Stimulated activated CD4-positive, alpha-beta T cell treated with anti-CD3 and anti-CD28 coated beads, TNF-alpha, amount 100 ng/mL, for 48 hours (primary cell): Measurements from ENCODE around the gene PLD6.
"Not testable (repeated sequence)": the region's sequence is repeated elsewhere in the genome, so short reads cannot be mapped to it uniquely, and the experiment has no call there.

Experiments
- DNase-seq, 3 donors: peaks; one replicate each; pipeline ENCODE4 v3.0.0-alpha.2; 2020; ENCODE audit warnings: low read depth in 3 of 3

Gene PLD6

DNA sequence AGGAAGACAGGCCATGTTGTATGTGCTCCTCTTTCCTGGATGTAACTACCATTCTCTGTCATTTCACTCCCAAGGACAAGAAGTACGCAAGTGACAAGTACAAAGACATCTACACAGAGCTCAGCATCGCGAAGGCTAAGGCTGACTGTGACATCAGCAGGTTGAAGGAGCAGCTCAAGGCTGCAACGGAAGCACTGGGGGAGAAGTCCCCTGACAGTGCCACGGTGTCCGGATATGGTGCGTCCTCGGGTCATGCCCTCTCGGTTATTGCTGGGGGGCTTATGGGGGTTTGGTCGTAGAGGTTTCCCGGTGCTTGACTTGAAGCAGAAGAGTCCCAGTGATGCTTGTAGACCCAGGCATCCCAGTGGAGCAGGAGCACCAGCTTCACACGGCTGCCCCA, 29.0 kb downstream of the PLD6 start:
- DNase-seq = no peak

- DNase-seq = no peak
These were observed 29.8 kb downstream of the PLD6 start for GRCh38 chr17:17176341-17176740.

DNA sequence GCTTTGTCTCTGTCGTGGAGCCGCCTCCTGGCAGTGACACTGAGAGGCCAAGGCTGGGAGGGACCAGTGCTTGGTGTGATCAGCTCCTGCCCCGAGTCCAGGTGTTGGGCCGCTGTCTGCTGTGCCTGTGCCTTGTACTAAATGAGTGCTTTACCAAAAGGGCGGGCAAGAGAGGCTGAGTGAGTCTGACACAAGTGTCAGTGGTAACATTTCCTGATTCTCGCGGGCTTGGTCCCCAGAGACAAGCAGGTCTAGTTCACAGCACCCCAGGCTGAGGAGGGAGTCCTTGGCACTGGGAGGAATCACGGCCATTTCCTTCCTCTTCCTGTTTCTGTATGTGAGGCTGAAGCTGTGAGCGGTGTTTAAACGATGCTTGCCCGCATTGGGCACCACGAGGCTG, 30.2 kb downstream of the PLD6 start:
- DNase-seq = no peak

DNA sequence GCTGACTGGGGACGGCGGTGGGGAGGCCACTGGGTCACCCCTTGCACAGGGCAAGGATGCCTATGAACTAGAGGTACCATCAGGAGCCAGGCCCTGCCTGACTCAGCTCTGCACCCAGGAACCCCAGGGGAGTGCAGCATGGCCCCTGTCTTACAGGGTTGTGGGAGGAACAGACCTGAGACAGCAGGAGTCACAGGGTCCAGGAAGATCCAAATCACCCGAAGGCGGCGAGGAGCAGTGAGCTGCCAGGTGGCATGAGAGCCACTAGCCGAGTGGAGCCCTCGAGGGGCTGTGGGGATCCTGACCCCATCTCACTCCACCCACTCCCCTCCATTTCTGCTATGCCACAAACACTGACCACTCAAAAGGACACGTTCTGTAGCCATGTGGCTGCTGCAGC, 30.8 kb downstream of the PLD6 start:
- DNase-seq = no peak

GRCh38 chr17:17173921-17174320, 32.2 kb downstream of the PLD6 start:
- DNase-seq = no peak

- DNase-seq = no peak
These were observed 33.1 kb downstream of the PLD6 start for GRCh38 chr17:17172990-17173389.

DNA sequence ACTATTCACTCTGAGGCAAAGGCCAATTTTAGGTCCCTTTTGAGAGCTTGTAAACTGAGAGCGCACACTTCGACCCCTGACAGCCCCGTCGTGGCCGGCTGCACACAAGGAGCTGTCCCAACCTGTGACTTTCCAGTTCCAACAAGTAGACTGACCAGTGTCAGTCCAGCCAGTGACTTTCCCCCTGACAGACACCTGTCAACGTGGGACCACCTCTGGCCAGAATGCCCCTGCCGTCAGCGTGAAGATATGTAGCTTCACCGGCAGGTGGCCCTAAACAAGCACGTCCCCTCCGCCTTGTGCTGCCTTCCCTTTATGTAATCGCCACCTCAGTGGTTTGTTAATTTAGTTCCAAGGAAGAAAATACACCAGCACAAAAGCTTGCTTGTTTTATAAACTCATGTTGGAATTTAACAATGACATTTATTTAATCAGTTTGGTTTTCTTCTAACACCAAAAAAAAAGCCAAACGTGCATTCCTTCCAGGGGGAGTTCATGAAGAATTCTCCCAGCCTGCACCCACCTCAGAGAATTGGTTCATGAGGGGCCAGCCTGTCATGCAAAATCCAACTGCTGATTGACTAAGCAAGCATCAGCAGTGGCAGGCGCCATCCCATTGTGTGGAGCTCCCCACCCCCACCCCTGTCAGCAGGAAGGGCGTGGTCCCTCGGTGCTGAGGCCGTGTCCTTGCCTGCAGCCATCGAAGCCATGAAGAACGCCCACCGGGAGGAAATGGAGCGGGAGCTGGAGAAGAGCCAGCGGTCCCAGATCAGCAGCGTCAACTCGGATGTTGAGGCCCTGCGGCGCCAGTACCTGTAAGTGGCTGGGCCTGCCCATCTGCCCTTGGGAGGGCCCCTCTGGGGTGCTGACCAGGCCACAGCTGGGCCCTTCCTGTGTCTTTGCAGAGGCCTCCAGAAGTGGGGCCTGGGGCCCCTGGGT, 33.9 kb downstream of the PLD6 start:
- no peak for DNase-seq

DNA sequence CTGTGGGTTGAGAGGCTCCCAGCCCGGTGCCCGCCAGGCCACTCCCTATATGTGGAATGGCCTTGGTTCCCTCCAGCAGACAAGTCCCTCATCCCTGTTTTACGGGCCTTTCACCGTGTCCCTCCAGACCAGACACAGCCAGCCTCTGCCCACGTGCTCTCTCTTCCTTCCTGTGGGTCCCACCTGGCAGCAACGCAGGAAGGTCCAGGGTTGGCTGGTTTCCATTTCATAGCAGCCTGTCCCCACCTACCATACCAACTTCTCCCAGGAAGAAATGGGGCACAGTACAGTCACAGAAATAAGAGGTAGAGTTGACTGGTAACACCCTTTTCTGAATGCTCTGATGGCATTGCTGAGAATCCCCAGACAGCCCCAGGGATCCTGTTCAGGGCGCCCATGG, 34.9 kb downstream of the PLD6 start:
- DNase-seq = no peak

GRCh38 chr17:17170346-17170985, 35.7 kb downstream of the PLD6 start:
- DNase-seq = no peak

GRCh38 chr17:17169396-17169795, 36.7 kb downstream of the PLD6 start:
- no peak for DNase-seq

DNA sequence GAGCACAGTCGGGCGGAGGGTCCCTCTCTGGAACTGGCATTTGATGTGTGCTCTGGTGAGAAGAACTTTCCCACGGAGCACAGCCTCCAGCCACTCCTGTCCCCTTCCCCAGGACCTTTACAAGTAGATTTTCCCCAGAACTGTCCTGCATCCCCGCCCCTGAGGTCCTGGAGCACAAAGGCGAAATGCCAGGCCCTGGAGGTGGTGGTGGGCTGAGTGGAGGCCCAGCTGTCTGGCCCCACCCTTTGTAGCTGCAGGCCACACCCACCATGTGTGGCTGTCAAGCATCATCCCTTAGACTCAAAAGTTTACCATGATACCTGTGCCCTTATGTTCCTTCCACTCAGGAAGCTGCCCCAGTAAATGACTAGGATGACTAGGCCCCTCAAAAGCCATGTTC, 37.7 kb downstream of the PLD6 start:
- no peak for DNase-seq

GRCh38 chr17:17167986-17168385, 38.1 kb downstream of the PLD6 start:
- no peak for DNase-seq

GRCh38 chr17:17167356-17167755, 38.8 kb downstream of the PLD6 start:
- no peak for DNase-seq

DNA sequence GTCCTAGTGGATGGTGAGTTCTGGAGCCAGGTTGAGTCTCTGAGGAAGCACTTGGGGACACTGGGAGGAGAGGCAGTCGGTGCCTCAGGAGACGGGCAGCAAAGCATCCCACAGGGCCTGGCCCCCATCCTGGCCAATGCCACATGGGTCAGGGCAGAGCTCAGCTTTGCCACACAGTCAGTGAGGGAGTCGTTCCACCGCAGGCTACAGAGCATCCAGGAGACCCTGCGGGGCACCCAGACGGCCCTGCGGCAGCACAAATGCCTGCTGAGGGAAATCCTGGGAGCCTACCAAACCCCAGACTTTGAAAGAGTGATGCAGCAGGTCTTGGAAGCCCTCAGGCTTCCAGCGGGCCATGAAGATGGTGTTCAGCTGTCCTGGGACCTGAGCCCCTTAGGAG, 39.7 kb downstream of the PLD6 start:
- no peak for DNase-seq

GRCh38 chr17:17165666-17166308, 40.3 kb downstream of the PLD6 start:
- DNase-seq = no peak

GRCh38 chr17:17164676-17165075, 41.5 kb downstream of the PLD6 start:
- DNase-seq = no peak

DNA sequence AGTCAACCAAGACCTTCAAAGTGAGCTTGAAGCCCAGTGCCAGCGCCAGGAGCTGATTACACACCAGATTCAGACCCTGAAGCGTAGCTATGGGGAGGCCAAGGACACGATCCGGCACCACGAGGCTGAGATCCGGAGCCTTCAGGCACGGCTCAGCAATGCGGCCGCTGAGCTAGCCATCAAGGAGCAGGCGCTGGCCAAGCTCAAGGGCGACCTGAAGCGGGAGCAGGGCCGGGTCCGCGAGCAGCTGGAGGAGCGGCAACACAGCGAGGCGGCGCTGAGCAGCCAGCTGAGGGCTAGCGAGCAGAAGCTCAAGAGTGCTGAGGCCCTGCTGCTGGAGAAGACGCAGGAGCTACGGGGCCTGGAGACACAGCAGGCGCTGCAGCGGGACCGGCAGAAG, 42.0 kb downstream of the PLD6 start:
- DNase-seq = no peak

DNA sequence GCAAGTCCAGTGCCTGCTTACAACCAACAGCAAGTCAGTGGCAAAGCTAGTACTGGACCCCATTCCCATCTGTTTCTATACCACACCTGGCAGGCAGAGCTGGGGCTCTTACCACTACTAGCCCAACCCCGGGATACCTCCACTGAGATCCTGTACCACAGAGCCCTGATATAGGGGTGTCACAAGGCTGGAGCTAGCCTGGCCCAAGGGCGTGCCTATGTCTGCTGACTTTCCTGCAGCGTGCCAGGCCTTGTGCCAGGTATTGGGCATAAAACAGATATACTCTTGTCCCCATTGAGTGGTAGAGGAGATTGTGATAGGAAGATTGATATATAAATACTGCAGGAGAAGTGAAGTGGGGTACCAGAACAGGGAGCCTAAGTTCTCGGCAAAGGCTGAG, 44.4 kb downstream of the PLD6 start:
- no peak for DNase-seq

DNA sequence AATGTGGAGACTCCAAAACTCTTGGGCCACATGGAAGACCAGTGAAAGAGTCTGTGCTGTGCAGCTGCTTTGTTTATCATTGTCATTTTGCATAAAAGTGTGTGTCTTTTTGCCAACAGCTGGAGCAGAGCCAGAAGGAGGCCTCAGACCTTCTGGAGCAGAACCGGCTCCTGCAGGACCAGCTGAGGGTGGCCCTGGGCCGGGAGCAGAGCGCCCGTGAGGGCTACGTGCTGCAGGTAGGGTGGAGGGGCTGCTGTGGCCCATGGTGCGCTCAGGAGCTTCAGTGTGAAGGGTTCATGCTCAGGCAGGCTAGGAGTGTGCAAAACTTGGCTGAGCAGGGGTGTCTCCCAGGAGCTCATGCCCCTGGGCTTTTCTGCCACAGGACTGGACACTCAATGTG, 45.0 kb downstream of the PLD6 start:
- DNase-seq = no peak

GRCh38 chr17:17159571-17159970, 46.6 kb downstream of the PLD6 start:
- no peak for DNase-seq

DNA sequence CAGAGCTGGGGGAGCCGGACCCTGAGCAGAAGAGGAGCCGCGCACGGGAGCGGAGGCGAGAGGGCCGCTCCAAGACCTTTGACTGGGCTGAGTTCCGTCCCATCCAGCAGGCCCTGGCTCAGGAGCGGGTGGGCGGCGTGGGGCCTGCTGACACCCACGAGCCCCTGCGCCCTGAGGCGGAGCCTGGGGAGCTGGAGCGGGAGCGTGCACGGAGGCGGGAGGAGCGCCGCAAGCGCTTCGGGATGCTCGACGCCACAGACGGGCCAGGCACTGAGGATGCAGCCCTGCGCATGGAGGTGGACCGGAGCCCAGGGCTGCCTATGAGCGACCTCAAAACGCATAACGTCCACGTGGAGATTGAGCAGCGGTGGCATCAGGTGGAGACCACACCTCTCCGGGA, 47.6 kb downstream of the PLD6 start:
- not testable (repeated sequence) for DNase-seq

DNA sequence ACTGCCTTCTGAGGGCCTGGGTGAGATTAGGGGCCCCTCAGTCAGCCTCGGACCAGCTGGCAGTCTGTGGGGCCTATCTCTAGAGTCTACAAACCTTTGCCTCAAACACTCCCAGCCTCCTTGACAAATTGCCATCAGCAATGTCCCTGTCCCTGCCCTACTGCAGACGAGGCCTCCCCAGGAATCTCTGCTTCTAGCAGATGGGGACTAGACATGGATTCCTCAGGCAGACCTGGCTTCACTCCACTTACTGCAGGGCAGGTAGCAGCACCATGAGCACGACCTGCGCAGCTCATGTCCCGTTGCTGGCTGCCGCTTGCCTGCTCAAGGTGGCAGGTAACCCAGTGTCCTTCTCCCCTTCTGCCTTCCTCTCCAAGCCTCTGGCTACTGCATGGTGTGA, 49.1 kb downstream of the PLD6 start:
- DNase-seq = no peak

DNA sequence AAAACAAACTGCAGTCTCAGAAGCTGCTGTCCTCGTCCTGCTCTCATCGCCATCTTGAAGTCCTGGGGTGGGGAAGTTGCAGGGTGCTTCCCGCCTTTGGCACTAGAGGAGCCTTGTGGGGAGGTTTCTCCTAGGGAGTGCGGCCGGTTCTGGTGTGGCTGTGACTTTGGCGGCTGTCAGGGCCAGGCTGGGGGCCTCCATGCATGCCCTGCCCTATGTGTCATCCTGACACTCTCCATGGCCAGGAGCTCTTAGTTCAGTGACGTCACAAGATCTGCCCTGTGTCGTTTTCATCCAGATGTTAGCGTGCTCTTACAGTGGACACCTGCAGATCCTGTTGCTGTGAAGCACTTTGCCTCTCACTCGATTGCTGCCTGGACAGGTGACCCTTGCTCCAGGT, 49.6 kb downstream of the PLD6 start:
- no peak for DNase-seq
